WI38 (cell line): ENCODE results near the gene ZNF470.

Source experiments
- H3K4me3 ChIP-seq: 2 replicates; pipeline ENCODE4 v1.5.1; 2011; ENCODE audit warnings: low read depth, mild to moderate bottlenecking, control low read depth, low read length
- TF ChIP-seq, protein P1 (sequence below): IDR thresholded peaks from 2 replicates; pipeline ENCODE4 v1.5.1; 2012; ENCODE audit warnings: low read depth, mild to moderate bottlenecking, control low read depth, low read length

ZNF470 gene

DNA sequence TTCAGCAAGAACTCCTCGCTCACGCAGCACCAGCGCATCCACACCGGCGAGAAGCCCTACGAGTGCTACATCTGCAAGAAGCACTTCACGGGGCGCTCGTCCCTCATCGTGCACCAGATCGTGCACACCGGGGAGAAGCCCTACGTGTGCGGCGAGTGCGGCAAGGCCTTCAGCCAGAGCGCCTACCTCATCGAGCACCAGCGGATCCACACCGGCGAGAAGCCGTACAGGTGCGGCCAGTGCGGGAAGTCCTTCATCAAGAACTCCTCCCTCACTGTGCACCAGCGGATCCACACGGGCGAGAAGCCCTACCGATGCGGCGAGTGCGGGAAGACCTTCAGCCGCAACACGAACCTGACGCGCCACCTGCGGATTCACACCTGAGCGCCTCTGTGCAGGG lies 55.1 kb downstream of the ZNF470 start:
- TF ChIP-seq, protein P1, sequence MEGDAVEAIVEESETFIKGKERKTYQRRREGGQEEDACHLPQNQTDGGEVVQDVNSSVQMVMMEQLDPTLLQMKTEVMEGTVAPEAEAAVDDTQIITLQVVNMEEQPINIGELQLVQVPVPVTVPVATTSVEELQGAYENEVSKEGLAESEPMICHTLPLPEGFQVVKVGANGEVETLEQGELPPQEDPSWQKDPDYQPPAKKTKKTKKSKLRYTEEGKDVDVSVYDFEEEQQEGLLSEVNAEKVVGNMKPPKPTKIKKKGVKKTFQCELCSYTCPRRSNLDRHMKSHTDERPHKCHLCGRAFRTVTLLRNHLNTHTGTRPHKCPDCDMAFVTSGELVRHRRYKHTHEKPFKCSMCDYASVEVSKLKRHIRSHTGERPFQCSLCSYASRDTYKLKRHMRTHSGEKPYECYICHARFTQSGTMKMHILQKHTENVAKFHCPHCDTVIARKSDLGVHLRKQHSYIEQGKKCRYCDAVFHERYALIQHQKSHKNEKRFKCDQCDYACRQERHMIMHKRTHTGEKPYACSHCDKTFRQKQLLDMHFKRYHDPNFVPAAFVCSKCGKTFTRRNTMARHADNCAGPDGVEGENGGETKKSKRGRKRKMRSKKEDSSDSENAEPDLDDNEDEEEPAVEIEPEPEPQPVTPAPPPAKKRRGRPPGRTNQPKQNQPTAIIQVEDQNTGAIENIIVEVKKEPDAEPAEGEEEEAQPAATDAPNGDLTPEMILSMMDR, result no peak
- H3K4me3 ChIP-seq, result no peak overlapping the region

DNA sequence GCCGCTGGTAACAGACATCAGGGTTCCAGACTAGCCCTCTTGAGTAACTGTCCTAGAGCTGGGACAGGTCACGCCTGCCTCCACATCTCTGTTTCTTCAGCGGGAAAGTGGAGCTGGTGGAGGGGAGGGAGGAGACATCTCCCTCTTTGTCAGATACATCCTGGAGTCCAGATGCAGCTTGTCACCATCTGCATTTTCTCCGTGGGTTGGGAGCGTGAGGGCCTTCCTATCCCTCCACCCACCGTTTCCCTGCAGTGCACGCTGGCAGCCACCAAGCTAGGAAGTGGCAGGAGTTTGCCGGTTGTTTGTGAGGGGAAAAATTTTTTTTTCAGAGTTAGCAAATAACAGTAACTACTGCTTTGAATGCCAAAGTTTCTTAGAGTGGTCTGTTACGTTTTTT lies 55.7 kb downstream of the ZNF470 start:
- TF ChIP-seq, protein P1, result no peak
- H3K4me3 ChIP-seq, result no peak overlapping the region

DNA sequence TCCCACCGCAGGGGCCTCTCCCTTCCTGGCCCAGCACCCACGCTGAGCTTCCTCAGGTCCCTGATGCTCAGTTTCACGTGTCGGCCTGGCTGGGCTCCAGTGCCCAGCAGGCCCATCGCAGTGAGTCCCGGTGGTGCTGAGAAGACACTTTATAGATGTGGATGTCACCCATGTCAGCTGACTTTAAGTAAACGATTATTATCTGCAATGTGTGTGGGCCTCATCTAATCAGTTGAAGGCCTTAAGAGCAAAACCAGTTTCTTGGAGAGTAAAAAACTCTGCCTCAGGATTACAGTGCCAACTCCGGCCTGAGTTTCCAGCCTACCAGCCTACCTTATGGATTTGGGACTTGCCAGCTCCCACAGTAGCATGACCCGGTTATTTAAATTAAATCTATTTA lies 58.4 kb downstream of the ZNF470 start:
- TF ChIP-seq, protein P1, result no peak

DNA sequence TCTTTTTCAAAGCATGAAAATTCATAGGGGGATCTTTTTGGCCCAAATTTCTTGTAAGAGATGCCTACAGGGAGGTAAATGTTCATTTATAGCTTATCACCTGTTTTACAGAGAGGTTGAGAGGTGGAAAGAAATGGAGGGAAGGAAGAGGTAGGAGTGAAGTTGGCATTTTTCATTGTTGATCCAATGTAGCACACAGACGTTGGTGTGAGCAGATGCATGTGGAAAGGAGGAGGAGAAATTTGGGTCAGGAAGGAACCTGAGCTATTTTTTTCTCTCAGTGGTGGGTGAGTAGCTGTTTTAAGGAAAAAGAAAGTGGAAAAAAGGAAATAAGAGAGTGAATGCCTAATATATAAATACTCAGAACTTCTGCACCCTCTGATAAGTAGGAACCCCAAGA lies 65.8 kb downstream of the ZNF470 start:
- no peak overlapping the region for H3K4me3 ChIP-seq
- TF ChIP-seq, protein P1, result no peak

More for the DNA sequence above, 58.4 kb downstream of the ZNF470 start:
- no peak overlapping the region for H3K4me3 ChIP-seq

DNA sequence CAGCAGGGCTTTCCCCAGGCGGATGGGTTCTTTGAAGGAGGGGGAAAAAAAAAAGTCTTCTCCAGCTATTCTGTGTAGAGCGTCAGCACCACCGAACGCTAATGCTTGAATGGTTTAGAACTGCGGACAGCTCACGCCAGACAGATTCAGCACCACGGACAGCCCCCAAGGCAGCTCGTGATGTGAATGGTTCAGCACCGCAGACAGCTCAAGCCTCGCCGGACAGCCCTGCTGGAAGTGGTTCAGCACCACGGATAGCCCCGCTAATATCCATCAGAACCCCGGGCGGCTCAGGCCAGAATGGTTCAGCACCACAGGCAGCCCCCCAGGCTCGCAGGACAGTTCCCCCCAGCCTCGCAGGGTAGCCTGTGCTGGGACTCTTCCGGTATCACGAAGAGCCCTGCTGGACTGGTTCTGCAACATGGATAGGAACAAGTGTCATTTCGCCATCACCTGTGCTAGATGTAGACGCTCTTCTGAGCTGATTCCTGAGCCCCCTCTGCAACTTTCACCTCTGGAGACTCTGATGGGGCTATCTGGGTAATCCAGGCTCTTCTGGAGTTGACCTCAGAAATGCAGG lies 70.8 kb downstream of the ZNF470 start:
- TF ChIP-seq, protein P1, result no peak
- no peak overlapping the region for H3K4me3 ChIP-seq
